Measurements from ENCODE around the gene ITPRIPL1. TPM values are rescaled to one million over a fixed set of nuclear protein-coding genes. Genes with fewer than 3 reads are reported as not detected.

Gene ITPRIPL1
- total and polyA plus RNA-seq, 2 of the 4 experiments (the other 2 are of a cell fraction), result 0.84 to 1.1 TPM

- Histone ChIP-seq H3K9me3 (ENCODE audit: control insufficient read depth, insufficient read depth, low read length) (no peaks in the 10 kb centered on the region), H2BK15ac (ENCODE audit: low read depth, low read length) (no peak overlapping the region), H3K9me1 (ENCODE audit: insufficient read depth, low read length) (peaks cover 17% of the 10 kb centered on the region), H2AK5ac (ENCODE audit: low read depth, low read length) (no peak overlapping the region), H3K27ac (ENCODE audit: insufficient read depth, low read length) (no peak overlapping the region), H4K91ac (ENCODE audit: insufficient read depth, low read depth, low read length) (no peak overlapping the region), H2AK9ac (replicated peaks; ENCODE audit: low read depth, low read length, poor library complexity) (no peak overlapping the region), H3K36me3 (ENCODE audit: control insufficient read depth, insufficient read depth, low read length) (no peaks in the 10 kb centered on the region), H3K9ac (ENCODE audit: low read depth, low read length) (no peak overlapping the region), H3K4ac (ENCODE audit: low read depth, low read length) (no peak overlapping the region), H2BK20ac (ENCODE audit: low read depth, low read length) (no peak overlapping the region), H3K18ac (ENCODE audit: low read depth, low read length) (no peak overlapping the region), H3K27me3 (ENCODE audit: control insufficient read depth, insufficient read depth, low read length) (peaks cover 3% of the 10 kb centered on the region), H2AFZ (replicated peaks; ENCODE audit: low read length, poor library complexity) (no peak overlapping the region), H3K23ac (ENCODE audit: low read depth, low read length) (no peak overlapping the region), H3K56ac (ENCODE audit: extremely low read depth, insufficient read depth, low read length) (no peak overlapping the region), H3K4me3 (ENCODE audit: insufficient read depth, low read depth, low read length) (no peak overlapping the region), H4K8ac (ENCODE audit: low read depth in 2 of 2, low read length in 2 of 2) (no peak overlapping the region), H3K4me1 (ENCODE audit: control insufficient read depth, insufficient read depth, low read length) (peaks cover 12% of the 10 kb centered on the region), H3K14ac (replicated peaks; ENCODE audit: low read depth, low read length) (no peak overlapping the region), H4K5ac (ENCODE audit: low read depth, low read length) (no peak overlapping the region), H2BK5ac (ENCODE audit: low read depth, low read length, poor library complexity, severe bottlenecking) (no peak overlapping the region), H3K79me1 (ENCODE audit: low read depth in 1 of 2, low read length in 2 of 2) (no peaks in the 10 kb centered on the region), H4K20me1 (ENCODE audit: insufficient read depth, low read length) (no peaks in the 10 kb centered on the region), H2BK120ac (ENCODE audit: low read depth, low read length) (no peak overlapping the region), H3K4me2 (ENCODE audit: low read depth, low read length) (no peak overlapping the region)
- dilution Hi-C loops (cut with HindIII; ENCODE audit: low sequenced_read_pairs, unreplicated experiment) (no loop called here), intact Hi-C loops (cut with micrococcal nuclease) (no loop called here), in situ Hi-C loops (cut with MboI; ENCODE audit: low sequenced_read_pairs) (no loop called here)
- DNase-seq (no peak), ATAC-seq (ENCODE audit: low read depth) (no peak)
- no CpG with 5 or more reads among the region's 4 CpGs for WGBS, 2 experiments (ENCODE audit: extremely low coverage in 2 of 2, insufficient read length in 1 of 2)
- TF ChIP-seq RFX5 (IDR thresholded peaks at IDR 0.05; ENCODE audit: low read depth, low read length) (no peak), BHLHE40 (IDR thresholded peaks at IDR 0.05; ENCODE audit: low read depth, low read length) (no peak), RCOR1 (IDR thresholded peaks at IDR 0.05; ENCODE audit: insufficient replicate concordance, low read length) (no peak), NFE2L2 (IDR thresholded peaks at IDR 0.05; ENCODE audit: low read depth, low read length) (no peak), MAZ (IDR thresholded peaks at IDR 0.05; ENCODE audit: borderline replicate concordance, low read depth, low read length) (no peak)
- CTCF ChIA-PET, result no interaction called here
- no TSS peak for BruUV-seq (replicated peaks)
- POLR2A ChIA-PET (ENCODE audit: unreplicated experiment), result no interaction called here
Observed at GRCh38 chr2:96318723-96319122, 6.4 kb upstream of the ITPRIPL1 start.
